Esophagus muscularis mucosa (tissue), 3 donors: ENCODE results near the gene CENPS.

ENCODE experiments used
- CTCF ChIP-seq, 3 experiments: fragments of 200-600 bp in 2 of 3; fragments of 450-650 bp in 1 of 3; sonication (generic) in 2 of 3; IDR thresholded peaks; one replicate each; pipeline ENCODE4 v1.5.1; 2017 to 2019; ENCODE audit warnings: antibody characterized with exemption in 3 of 3, mild to moderate bottlenecking in 2 of 3, moderate library complexity in 1 of 3
- POLR2A ChIP-seq: fragments of 450-650 bp; IDR thresholded peaks from one replicate; pipeline ENCODE4 v1.6.1; 2017; ENCODE audit warnings: antibody characterized with exemption, moderate library complexity, mild to moderate bottlenecking, low read depth
- POLR2AphosphoS5 ChIP-seq, 2 donors: sonication (generic); formaldehyde crosslinking; IDR thresholded peaks; one replicate each; pipeline ENCODE4 v1.6.1; 2017; ENCODE audit warnings: antibody characterized with exemption in 2 of 2

GRCh38 chr1:10444248-10444647 is 14.0 kb downstream of the CENPS start:
- TF ChIP-seq CTCF (IDR thresholded peaks at IDR 0.05) (no peak), POLR2A (no peak), POLR2AphosphoS5 (IDR thresholded peaks at IDR 0.05) (no peak)
